Mesothelial cell of epicardium (in vitro differentiated cells): Measurements from ENCODE around the gene ADD2. TPM values are rescaled to one million over a fixed set of nuclear protein-coding genes. Genes with fewer than 3 reads are reported as not detected.

Source experiments
- DNase-seq, 2 experiments: peaks; one replicate each; pipeline ENCODE4 v3.0.0; 2021; ENCODE audit warnings: low spot score in 2 of 2; ENCODE audit not compliant: unreplicated experiment in 2 of 2
- H3K27ac Mint-ChIP-seq: 2 replicates; pipeline ENCODE4 v1.8.0; 2021; ENCODE audit warnings: mixed read lengths
- H3K27me3 Mint-ChIP-seq: 2 replicates; pipeline ENCODE4 v1.8.0; 2021; ENCODE audit warnings: low read depth, mixed read lengths
- H3K36me3 Mint-ChIP-seq: 2 replicates; pipeline ENCODE4 v1.8.0; 2021; ENCODE audit warnings: mixed read lengths
- H3K4me1 Mint-ChIP-seq: 2 replicates; pipeline ENCODE4 v1.8.0; 2021; ENCODE audit warnings: mixed read lengths
- H3K4me3 Mint-ChIP-seq: 2 replicates; pipeline ENCODE4 v1.8.0; 2021; ENCODE audit warnings: mild to moderate bottlenecking, moderate library complexity, mixed read lengths
- H3K9me3 Mint-ChIP-seq: 2 replicates; pipeline ENCODE4 v1.8.0; 2021; ENCODE audit warnings: mixed read lengths
- CTCF ChIP-seq: fragments of 200-600 bp; sonication (generic); IDR thresholded peaks from one replicate; pipeline ENCODE4 v1.5.0; 2021; ENCODE audit warnings: antibody characterized with exemption; ENCODE audit not compliant: unreplicated experiment
- total RNA-seq: library from RNA; stranded (reverse); gene quantifications from 3 replicates; pipeline ENCODE4 v1.2.1, GENCODE V29; 2021

Gene ADD2
- total RNA-seq, 1 donor from 2014 or later, result 1.3 TPM

DNA sequence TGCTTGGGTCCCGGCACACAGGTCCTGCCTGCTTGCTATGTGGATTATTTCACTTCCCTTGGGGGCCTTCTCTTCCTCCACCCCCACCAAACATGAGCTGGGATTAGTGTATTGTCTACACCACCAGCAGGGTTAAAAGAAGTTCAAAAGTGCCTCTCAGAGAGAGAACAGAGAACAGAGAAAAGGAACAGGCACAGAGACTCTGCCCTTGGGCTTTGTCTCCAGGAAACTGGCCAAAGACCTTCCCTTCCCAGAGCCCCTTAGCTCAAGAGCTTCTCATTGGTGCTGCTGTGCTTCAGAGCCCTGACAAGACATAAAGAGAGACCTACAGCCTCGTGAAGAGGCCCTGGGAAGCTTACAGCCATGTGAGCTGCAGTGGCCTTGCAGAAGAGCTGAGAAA lies 29.5 kb upstream of the ADD2 start:
- TF ChIP-seq CTCF, result no peak
- Mint-ChIP-seq H3K27ac (no peak overlapping the region), H3K9me3 (peaks cover 16% of the 10 kb centered on the region), H3K27me3 (peaks cover 93% of the 10 kb centered on the region), H3K4me1 (no peaks in the 10 kb centered on the region), H3K4me3 (no peak overlapping the region), H3K36me3 (no peaks in the 10 kb centered on the region)
- no peak for DNase-seq

DNA sequence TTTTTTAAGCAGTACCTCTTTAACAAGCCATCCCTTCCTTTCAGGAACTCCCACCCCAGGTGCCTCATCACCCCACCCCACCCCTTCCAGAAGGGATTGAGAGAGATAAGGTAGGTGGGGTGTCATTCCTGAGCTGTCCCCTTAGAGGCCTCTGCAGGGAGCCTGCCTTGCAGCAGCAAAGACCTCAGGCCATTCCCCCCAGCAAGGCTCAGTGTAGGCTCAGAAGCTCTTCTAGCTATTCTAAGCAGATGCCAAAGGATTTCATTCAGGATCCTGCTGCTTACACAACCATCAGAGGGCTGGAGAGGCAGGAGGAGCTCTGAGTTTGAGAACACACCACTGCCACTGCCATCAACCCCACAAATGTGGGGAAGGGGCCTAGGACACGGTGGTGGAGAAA lies 28.3 kb upstream of the ADD2 start:
- Mint-ChIP-seq H3K27ac (no peak overlapping the region), H3K9me3 (peaks cover 16% of the 10 kb centered on the region), H3K36me3 (no peaks in the 10 kb centered on the region), H3K4me1 (no peaks in the 10 kb centered on the region), H3K4me3 (no peak overlapping the region), H3K27me3 (peaks cover 94% of the 10 kb centered on the region)
- no peak for TF ChIP-seq CTCF
- no peak for DNase-seq

GRCh38 chr2:70795164-70795995 lies 27.4 kb upstream of the ADD2 start:
- no peaks in the 10 kb centered on the region for H3K36me3 Mint-ChIP-seq
- H3K27ac Mint-ChIP-seq, result no peak overlapping the region

DNA sequence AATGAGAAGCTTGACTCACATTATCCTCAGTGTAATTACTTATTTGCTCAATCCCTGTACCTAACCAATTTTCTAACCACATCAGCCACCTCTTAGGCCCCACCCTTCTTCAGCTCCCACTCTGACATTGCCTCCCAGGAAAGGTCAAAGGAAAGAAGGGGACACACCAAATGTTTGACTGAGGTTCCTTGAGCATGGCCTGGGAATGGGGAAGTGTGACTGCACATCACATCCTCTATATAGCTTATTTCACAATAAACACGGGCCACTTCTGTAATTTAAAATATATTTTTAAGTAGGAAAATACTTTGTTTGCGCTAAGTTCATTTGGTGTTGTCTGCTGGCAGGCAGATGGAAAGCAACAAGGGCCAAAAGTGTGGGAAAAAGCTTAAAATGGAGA lies 25.4 kb upstream of the ADD2 start:
- Mint-ChIP-seq H3K27me3 (peaks cover 92% of the 10 kb centered on the region), H3K36me3 (no peaks in the 10 kb centered on the region), H3K4me3 (no peak overlapping the region), H3K4me1 (peaks cover 7% of the 10 kb centered on the region), H3K27ac (no peak overlapping the region), H3K9me3 (peaks cover 3% of the 10 kb centered on the region)
- no peak for TF ChIP-seq CTCF
- DNase-seq, result no peak

More at GRCh38 chr2:70795164-70795995, 27.4 kb upstream of the ADD2 start:
- Mint-ChIP-seq H3K9me3 (peaks cover 14% of the 10 kb centered on the region), H3K4me3 (no peak overlapping the region), H3K27me3 (peaks cover 92% of the 10 kb centered on the region), H3K4me1 (peaks cover 2% of the 10 kb centered on the region)
- no peak for TF ChIP-seq CTCF
- DNase-seq, result no peak

GRCh38 chr2:70790136-70790828 lies 22.3 kb upstream of the ADD2 start, which contains the start of gene FIGLA:
Gene FIGLA, minus strand, starts transcription at chr2:70790643. Its CDS starts 5 bp downstream, at chr2:70790638.
- Mint-ChIP-seq H3K9me3 (peaks cover 3% of the 10 kb centered on the region), H3K36me3 (no peaks in the 10 kb centered on the region), H3K27ac (no peak within 1 kb of the TSS), H3K4me1 (peaks cover 8% of the 10 kb centered on the region), H3K4me3 (peak within 1 kb of the TSS; percentile 59), H3K27me3 (peaks cover 94% of the 10 kb centered on the region)
- DNase-seq, result peak in 1 of 2 experiments; percentile 42
- no peak for TF ChIP-seq CTCF
